H1 (cell line): Measurements from ENCODE around the gene ARHGEF28. TPM values are rescaled to one million over a fixed set of nuclear protein-coding genes. Genes with fewer than 3 reads are reported as not detected.

Source experiments
- BACH1 ChIP-seq: IDR thresholded peaks from 2 replicates; pipeline ENCODE4 v1.6.1; 2012; ENCODE audit warnings: low read length, improper control_type of control experiment
- CHD1 ChIP-seq: IDR thresholded peaks from 2 replicates; pipeline ENCODE4 v1.6.1; 2012; ENCODE audit warnings: low read depth, low read length, improper control_type of control experiment
- CREB1 ChIP-seq: IDR thresholded peaks from 2 replicates; pipeline ENCODE4 v1.6.1; 2012; ENCODE audit warnings: inconsistent platforms
- CTBP2 ChIP-seq: IDR thresholded peaks from 2 replicates; pipeline ENCODE4 v1.7.0; 2011; ENCODE audit warnings: borderline replicate concordance, mild to moderate bottlenecking, moderate library complexity, mixed read lengths, low read length; ENCODE audit not compliant: insufficient read depth, insufficient read length
- EZH2 ChIP-seq: fragments of 200-600 bp; sonication (generic); IDR thresholded peaks from 2 replicates; pipeline ENCODE4 v1.7.1; 2012; ENCODE audit warnings: low read depth, mild to moderate bottlenecking, moderate library complexity, low read length, inconsistent platforms; ENCODE audit not compliant: severe bottlenecking
- RBBP5 ChIP-seq: IDR thresholded peaks from 2 replicates; pipeline ENCODE4 v1.7.1; 2012; ENCODE audit warnings: low read depth, mild to moderate bottlenecking, inconsistent platforms, low read length, moderate library complexity, borderline replicate concordance
- SIN3A ChIP-seq, 2 experiments: IDR thresholded peaks in 1 of 2; conservative IDR thresholded peaks in 1 of 2; 2 replicates each; pipeline ENCODE4 v1.6.1; 2011 to 2012; ENCODE audit warnings: low read length in 2 of 2, improper control_type of control experiment in 1 of 2, low read depth in 1 of 2, mild to moderate bottlenecking in 1 of 2
- SIRT6 ChIP-seq: IDR thresholded peaks from one replicate; pipeline ENCODE4 v1.7.1; 2012; ENCODE audit warnings: low read length, inconsistent platforms
- SP1 ChIP-seq: IDR thresholded peaks from 2 replicates; pipeline ENCODE4 v1.6.1; 2011; ENCODE audit warnings: low read depth, low read length
- SRF ChIP-seq: IDR thresholded peaks from 2 replicates; pipeline ENCODE4 v1.6.1; 2011; ENCODE audit warnings: mild to moderate bottlenecking, low read depth, low read length, moderate library complexity
- TBP ChIP-seq: IDR thresholded peaks from 2 replicates; pipeline ENCODE4 v1.6.1; 2011; ENCODE audit warnings: low read depth, low read length, improper control_type of control experiment
- polyA plus RNA-seq, 7 experiments: library from polyadenylated mRNA; depleted of rRNA in 3 of 7; stranded (reverse) in 5 of 7; unstranded in 2 of 7; fragments of >200 nt in 5 of 7; fragments of 200-250 nt in 2 of 7; gene quantifications; 1 replicate in 5 of 7; 2 replicates in 1 of 7; 4 replicates in 1 of 7; pipeline versions ENCODE4 v1.2.1 to v1.2.3, GENCODE V29; 2011 to 2013; ENCODE audit warnings: missing spikeins in 2 of 7, mixed read lengths in 2 of 7
- total RNA-seq: library from RNA; stranded (reverse); fragmentation: NEBNext Ultra II Directional; extraction: Animal tissue kit (Norgen Biotek cat#: 25700); gene quantifications from 2 replicates; pipeline ENCODE4 v1.2.1, GENCODE V29; 2021
- TF ChIP-seq, protein P1 (sequence below): fragments of 300-600 bp; sonication (generic); IDR thresholded peaks from 2 replicates; pipeline ENCODE4 v1.7.1; 2012; ENCODE audit warnings: low read length, moderate library complexity, mild to moderate bottlenecking, inconsistent platforms; ENCODE audit not compliant: insufficient replicate concordance

Gene ARHGEF28
- total and polyA plus RNA-seq, 2 of the 8 experiments (the other 6 are each of a cell fraction or from before 2014, with no cell fraction given) = 0.33 to 1.0 TPM

DNA sequence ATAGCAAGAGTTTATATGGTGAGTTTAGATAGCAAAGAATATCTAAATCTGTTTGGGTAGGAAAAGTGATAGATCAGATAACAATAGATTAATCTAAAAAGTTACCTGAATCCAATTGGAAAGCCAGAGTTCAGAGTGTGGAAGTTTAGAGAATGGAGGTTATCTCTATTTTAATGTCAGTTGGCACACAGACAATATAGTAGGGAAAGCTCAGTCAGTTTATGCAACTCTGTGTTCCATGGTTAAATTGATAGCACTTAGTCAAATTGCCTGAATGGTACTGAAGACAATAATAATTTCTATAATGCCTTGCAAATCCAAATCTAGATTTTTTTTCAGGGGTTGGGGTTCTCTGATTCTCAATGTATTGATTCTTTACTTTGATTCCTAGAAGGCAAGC is 77.0 kb downstream of the ARHGEF28 start (continued):
- TF ChIP-seq, protein P1, sequence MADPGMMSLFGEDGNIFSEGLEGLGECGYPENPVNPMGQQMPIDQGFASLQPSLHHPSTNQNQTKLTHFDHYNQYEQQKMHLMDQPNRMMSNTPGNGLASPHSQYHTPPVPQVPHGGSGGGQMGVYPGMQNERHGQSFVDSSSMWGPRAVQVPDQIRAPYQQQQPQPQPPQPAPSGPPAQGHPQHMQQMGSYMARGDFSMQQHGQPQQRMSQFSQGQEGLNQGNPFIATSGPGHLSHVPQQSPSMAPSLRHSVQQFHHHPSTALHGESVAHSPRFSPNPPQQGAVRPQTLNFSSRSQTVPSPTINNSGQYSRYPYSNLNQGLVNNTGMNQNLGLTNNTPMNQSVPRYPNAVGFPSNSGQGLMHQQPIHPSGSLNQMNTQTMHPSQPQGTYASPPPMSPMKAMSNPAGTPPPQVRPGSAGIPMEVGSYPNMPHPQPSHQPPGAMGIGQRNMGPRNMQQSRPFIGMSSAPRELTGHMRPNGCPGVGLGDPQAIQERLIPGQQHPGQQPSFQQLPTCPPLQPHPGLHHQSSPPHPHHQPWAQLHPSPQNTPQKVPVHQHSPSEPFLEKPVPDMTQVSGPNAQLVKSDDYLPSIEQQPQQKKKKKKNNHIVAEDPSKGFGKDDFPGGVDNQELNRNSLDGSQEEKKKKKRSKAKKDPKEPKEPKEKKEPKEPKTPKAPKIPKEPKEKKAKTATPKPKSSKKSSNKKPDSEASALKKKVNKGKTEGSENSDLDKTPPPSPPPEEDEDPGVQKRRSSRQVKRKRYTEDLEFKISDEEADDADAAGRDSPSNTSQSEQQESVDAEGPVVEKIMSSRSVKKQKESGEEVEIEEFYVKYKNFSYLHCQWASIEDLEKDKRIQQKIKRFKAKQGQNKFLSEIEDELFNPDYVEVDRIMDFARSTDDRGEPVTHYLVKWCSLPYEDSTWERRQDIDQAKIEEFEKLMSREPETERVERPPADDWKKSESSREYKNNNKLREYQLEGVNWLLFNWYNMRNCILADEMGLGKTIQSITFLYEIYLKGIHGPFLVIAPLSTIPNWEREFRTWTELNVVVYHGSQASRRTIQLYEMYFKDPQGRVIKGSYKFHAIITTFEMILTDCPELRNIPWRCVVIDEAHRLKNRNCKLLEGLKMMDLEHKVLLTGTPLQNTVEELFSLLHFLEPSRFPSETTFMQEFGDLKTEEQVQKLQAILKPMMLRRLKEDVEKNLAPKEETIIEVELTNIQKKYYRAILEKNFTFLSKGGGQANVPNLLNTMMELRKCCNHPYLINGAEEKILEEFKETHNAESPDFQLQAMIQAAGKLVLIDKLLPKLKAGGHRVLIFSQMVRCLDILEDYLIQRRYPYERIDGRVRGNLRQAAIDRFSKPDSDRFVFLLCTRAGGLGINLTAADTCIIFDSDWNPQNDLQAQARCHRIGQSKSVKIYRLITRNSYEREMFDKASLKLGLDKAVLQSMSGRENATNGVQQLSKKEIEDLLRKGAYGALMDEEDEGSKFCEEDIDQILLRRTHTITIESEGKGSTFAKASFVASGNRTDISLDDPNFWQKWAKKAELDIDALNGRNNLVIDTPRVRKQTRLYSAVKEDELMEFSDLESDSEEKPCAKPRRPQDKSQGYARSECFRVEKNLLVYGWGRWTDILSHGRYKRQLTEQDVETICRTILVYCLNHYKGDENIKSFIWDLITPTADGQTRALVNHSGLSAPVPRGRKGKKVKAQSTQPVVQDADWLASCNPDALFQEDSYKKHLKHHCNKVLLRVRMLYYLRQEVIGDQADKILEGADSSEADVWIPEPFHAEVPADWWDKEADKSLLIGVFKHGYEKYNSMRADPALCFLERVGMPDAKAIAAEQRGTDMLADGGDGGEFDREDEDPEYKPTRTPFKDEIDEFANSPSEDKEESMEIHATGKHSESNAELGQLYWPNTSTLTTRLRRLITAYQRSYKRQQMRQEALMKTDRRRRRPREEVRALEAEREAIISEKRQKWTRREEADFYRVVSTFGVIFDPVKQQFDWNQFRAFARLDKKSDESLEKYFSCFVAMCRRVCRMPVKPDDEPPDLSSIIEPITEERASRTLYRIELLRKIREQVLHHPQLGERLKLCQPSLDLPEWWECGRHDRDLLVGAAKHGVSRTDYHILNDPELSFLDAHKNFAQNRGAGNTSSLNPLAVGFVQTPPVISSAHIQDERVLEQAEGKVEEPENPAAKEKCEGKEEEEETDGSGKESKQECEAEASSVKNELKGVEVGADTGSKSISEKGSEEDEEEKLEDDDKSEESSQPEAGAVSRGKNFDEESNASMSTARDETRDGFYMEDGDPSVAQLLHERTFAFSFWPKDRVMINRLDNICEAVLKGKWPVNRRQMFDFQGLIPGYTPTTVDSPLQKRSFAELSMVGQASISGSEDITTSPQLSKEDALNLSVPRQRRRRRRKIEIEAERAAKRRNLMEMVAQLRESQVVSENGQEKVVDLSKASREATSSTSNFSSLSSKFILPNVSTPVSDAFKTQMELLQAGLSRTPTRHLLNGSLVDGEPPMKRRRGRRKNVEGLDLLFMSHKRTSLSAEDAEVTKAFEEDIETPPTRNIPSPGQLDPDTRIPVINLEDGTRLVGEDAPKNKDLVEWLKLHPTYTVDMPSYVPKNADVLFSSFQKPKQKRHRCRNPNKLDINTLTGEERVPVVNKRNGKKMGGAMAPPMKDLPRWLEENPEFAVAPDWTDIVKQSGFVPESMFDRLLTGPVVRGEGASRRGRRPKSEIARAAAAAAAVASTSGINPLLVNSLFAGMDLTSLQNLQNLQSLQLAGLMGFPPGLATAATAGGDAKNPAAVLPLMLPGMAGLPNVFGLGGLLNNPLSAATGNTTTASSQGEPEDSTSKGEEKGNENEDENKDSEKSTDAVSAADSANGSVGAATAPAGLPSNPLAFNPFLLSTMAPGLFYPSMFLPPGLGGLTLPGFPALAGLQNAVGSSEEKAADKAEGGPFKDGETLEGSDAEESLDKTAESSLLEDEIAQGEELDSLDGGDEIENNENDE = no peak
- TF ChIP-seq SIRT6 = no peak
- TF ChIP-seq SP1 = no peak
- no peak for TF ChIP-seq EZH2
- TF ChIP-seq CREB1 = no peak
- no peak for TF ChIP-seq CHD1
- TF ChIP-seq RBBP5 = no peak
- TF ChIP-seq SIN3A (conservative IDR thresholded peaks at IDR 0.05 in 1 of 2, IDR thresholded peaks at IDR 0.05 in 1 of 2; ENCODE audit: low read depth in 1 of 2, low read length in 2 of 2) = no peak
- TF ChIP-seq SRF = no peak
- TF ChIP-seq CTBP2 = no peak
- no peak for TF ChIP-seq TBP
- TF ChIP-seq BACH1 = no peak
